H1 (cell line): ENCODE measurements around the gene SNX3. TPM values are rescaled to one million over a fixed set of nuclear protein-coding genes. Genes with fewer than 3 reads are reported as not detected.

Experiments used
- CTCF ChIA-PET: fragments of 300-600 bp; sonication (Branson Sonifier 250); formaldehyde crosslinking; loops from one replicate; lab custom pipeline; 2021; ENCODE audit not compliant: partially characterized antibody; lab: Charles Lee
- POLR2A ChIA-PET: fragments of 300-600 bp; sonication (Branson Sonifier 250); formaldehyde crosslinking; loops from one replicate; lab custom pipeline; 2021; ENCODE audit warnings: inconsistent platforms; ENCODE audit not compliant: partially characterized antibody; lab: Charles Lee
- DNase-seq, 2 experiments: peaks; one replicate each; pipeline versions ENCODE4 v3.0.0 to v3.0.0-alpha.2; 2010 to 2022; ENCODE audit warnings: low spot score in 2 of 2, low read depth in 1 of 2, mixed read lengths in 1 of 2
- FAIRE-seq: peaks from 2 replicates; lab custom pipeline; 2011; peaks lifted over from hg19 to GRCh38; lab: Jason Lieb, UNC
- H2AFZ ChIP-seq: 2 replicates; pipeline ENCODE4 v1.8.1; 2012; ENCODE audit warnings: low read length, inconsistent platforms
- H2AK5ac ChIP-seq: 2 replicates; pipeline ENCODE4 v1.6.1; 2013; ENCODE audit warnings: low read depth, low read length
- H2BK120ac ChIP-seq: replicated peaks from 2 replicates; pipeline ENCODE3; 2013; ENCODE audit warnings: low read depth, low read length, inconsistent platforms
- H2BK12ac ChIP-seq: 2 replicates; pipeline ENCODE4 v1.6.1; 2013; ENCODE audit warnings: low read depth, low read length
- H2BK15ac ChIP-seq: 2 replicates; pipeline ENCODE4 v1.6.1; 2013; ENCODE audit warnings: low read length
- H2BK20ac ChIP-seq: 2 replicates; pipeline ENCODE4 v1.6.1; 2013; ENCODE audit warnings: low read length
- H2BK5ac ChIP-seq: 2 replicates; pipeline ENCODE4 v1.6.1; 2013; ENCODE audit warnings: low read depth, low read length
- H3K14ac ChIP-seq: 2 replicates; pipeline ENCODE4 v1.6.1; 2013; ENCODE audit warnings: inconsistent platforms; ENCODE audit not compliant: insufficient read length
- H3K18ac ChIP-seq: 2 replicates; pipeline ENCODE4 v1.6.1; 2013; ENCODE audit warnings: low read length; ENCODE audit errors: extremely low read depth
- H3K23ac ChIP-seq: 2 replicates; pipeline ENCODE4 v1.6.1; 2013; ENCODE audit warnings: inconsistent platforms; ENCODE audit not compliant: insufficient read length
- H3K23me2 ChIP-seq: 2 replicates; pipeline ENCODE4 v1.6.1; 2013; ENCODE audit warnings: low read depth, low read length
- H3K27ac ChIP-seq: 2 replicates; pipeline ENCODE4 v1.6.1; 2011; ENCODE audit warnings: low read depth, low read length, inconsistent platforms
- H3K27me3 ChIP-seq, 4 experiments: replicated peaks in 1 of 4; 1 replicate in 1 of 4; 2 replicates in 3 of 4; pipeline versions ENCODE4 v1.6.1 to v1.8.1; 2011 to 2013; ENCODE audit warnings: low read length in 3 of 4, mild to moderate bottlenecking in 3 of 4, inconsistent platforms in 2 of 4, mixed read lengths in 2 of 4, moderate library complexity in 1 of 4; ENCODE audit not compliant: control insufficient read depth in 3 of 4, insufficient read depth in 3 of 4; ENCODE audit errors: extremely low read depth in 1 of 4
- H3K36me3 ChIP-seq, 4 experiments: 2 replicates each; pipeline versions ENCODE4 v1.6.1 to v1.8.1; 2011 to 2013; ENCODE audit warnings: mild to moderate bottlenecking in 4 of 4, low read length in 3 of 4, moderate library complexity in 2 of 4, control low read depth in 1 of 4, inconsistent platforms in 1 of 4; ENCODE audit not compliant: insufficient read depth in 4 of 4, control insufficient read depth in 2 of 4
- H3K4ac ChIP-seq: replicated peaks from 2 replicates; pipeline ENCODE3; 2013; ENCODE audit warnings: low read length, low read depth, mixed read lengths, inconsistent platforms; ENCODE audit not compliant: insufficient read length
- H3K4me1 ChIP-seq, 4 experiments: replicated peaks in 1 of 4; 1 replicate in 1 of 4; 2 replicates in 3 of 4; pipeline versions ENCODE4 v1.6.1 to v1.8.1; 2011 to 2013; ENCODE audit warnings: low read length in 3 of 4, inconsistent platforms in 2 of 4, mixed read lengths in 1 of 4; ENCODE audit not compliant: insufficient read depth in 4 of 4, control insufficient read depth in 3 of 4
- H3K4me2 ChIP-seq, 2 experiments: 2 replicates each; pipeline versions ENCODE4 v1.6.1 to v1.8.1; 2011 to 2013; ENCODE audit warnings: low read depth in 2 of 2, low read length in 2 of 2, control low read depth in 1 of 2, inconsistent platforms in 1 of 2, mild to moderate bottlenecking in 1 of 2; ENCODE audit not compliant: insufficient read depth in 1 of 2
- H3K4me3 ChIP-seq, 4 experiments: fragments of 200-600, 300-600 bp in 1 of 4; sonication (generic), shearing (Covaris generic), sonication (Bioruptor Twin) in 1 of 4; 2 replicates each; pipeline versions ENCODE4 v1.5.1 to v1.8.1; 2011 to 2016; ENCODE audit warnings: low read length in 4 of 4, low read depth in 3 of 4, control low read depth in 2 of 4, inconsistent platforms in 2 of 4, mild to moderate bottlenecking in 2 of 4, mixed read lengths in 1 of 4, moderate library complexity in 1 of 4; ENCODE audit not compliant: insufficient read depth in 2 of 4; ENCODE audit errors: extremely low read depth in 1 of 4
- H3K56ac ChIP-seq: replicated peaks from 2 replicates; pipeline ENCODE3; 2013; ENCODE audit warnings: low read depth, mild to moderate bottlenecking, mixed read lengths, low read length, inconsistent platforms; ENCODE audit not compliant: insufficient read length
- H3K79me1 ChIP-seq: 2 replicates; pipeline ENCODE4 v1.6.1; 2013; ENCODE audit warnings: low read depth, low read length, control low read depth
- H3K79me2 ChIP-seq, 2 experiments: 2 replicates each; pipeline versions ENCODE4 v1.6.1 to v1.8.1; 2012 to 2013; ENCODE audit warnings: low read length in 2 of 2, mild to moderate bottlenecking in 2 of 2, inconsistent platforms in 1 of 2; ENCODE audit not compliant: insufficient read depth in 2 of 2, control insufficient read depth in 1 of 2
- H3K9ac ChIP-seq, 4 experiments: replicated peaks in 1 of 4; 1 replicate in 1 of 4; 2 replicates in 3 of 4; pipeline versions ENCODE4 v1.6.1 to v1.8.1; 2011 to 2013; ENCODE audit warnings: low read depth in 3 of 4, low read length in 3 of 4, control low read depth in 2 of 4, mild to moderate bottlenecking in 2 of 4, moderate library complexity in 2 of 4, inconsistent platforms in 1 of 4; ENCODE audit errors: extremely low read depth in 1 of 4
- H3K9me3 ChIP-seq, 2 experiments: 2 replicates each; pipeline versions ENCODE4 v1.6.1 to v1.8.1; 2012 to 2013; ENCODE audit warnings: mild to moderate bottlenecking in 2 of 2, moderate library complexity in 2 of 2, control low read depth in 1 of 2, inconsistent platforms in 1 of 2, low read depth in 1 of 2, low read length in 1 of 2, mixed read lengths in 1 of 2; ENCODE audit not compliant: insufficient read depth in 2 of 2
- H4K20me1 ChIP-seq, 2 experiments: replicated peaks in 1 of 2; 2 replicates each; pipeline versions ENCODE3 to v1.8.1; 2011 to 2013; ENCODE audit warnings: inconsistent platforms in 2 of 2, low read length in 2 of 2, mild to moderate bottlenecking in 1 of 2; ENCODE audit not compliant: insufficient read depth in 2 of 2, control insufficient read depth in 1 of 2
- H4K5ac ChIP-seq: 2 replicates; pipeline ENCODE4 v1.6.1; 2013; ENCODE audit warnings: low read length, low read depth, mixed read lengths, inconsistent platforms; ENCODE audit not compliant: insufficient read length
- H4K8ac ChIP-seq: 2 replicates; pipeline ENCODE4 v1.8.0; 2013; ENCODE audit warnings: mild to moderate bottlenecking, moderate library complexity, low read length, inconsistent platforms; ENCODE audit not compliant: insufficient read depth; ENCODE audit errors: extremely low read depth
- H4K91ac ChIP-seq: replicated peaks from 2 replicates; pipeline ENCODE3; 2013; ENCODE audit warnings: low read length, mixed read lengths, inconsistent platforms; ENCODE audit not compliant: insufficient read length
- CBX8 ChIP-seq: fragments of 300-800, 300-1000 bp; sonication (generic); IDR thresholded peaks from 2 replicates; pipeline ENCODE4 v1.7.1; 2016; ENCODE audit warnings: low read depth, low read length, borderline replicate concordance
- FOSL1 ChIP-seq: IDR thresholded peaks from 2 replicates; pipeline ENCODE4 v1.6.1; 2011; ENCODE audit warnings: mild to moderate bottlenecking, low read depth, low read length, moderate library complexity; ENCODE audit not compliant: insufficient read depth
- GTF2F1 ChIP-seq: IDR thresholded peaks from 2 replicates; pipeline ENCODE4 v1.6.1; 2012; ENCODE audit warnings: low read depth, low read length, improper control_type of control experiment, borderline replicate concordance
- HDAC2 ChIP-seq, 2 experiments: fragments of 300-600 bp in 1 of 2; sonication (generic) in 1 of 2; IDR thresholded peaks; 2 replicates each; pipeline ENCODE4 v1.6.1; 2011 to 2012; ENCODE audit warnings: low read depth in 2 of 2, low read length in 2 of 2, mild to moderate bottlenecking in 2 of 2, moderate library complexity in 2 of 2, borderline replicate concordance in 1 of 2, inconsistent platforms in 1 of 2
- SP2 ChIP-seq: IDR thresholded peaks from 2 replicates; pipeline ENCODE4 v1.6.1; 2012; ENCODE audit warnings: mild to moderate bottlenecking, low read length, inconsistent platforms
- WGBS, 2 experiments: shearing (Covaris generic) in 1 of 2; methylation state at CpG; one replicate each; pipeline versions ENCODE4 v1.1.6 to v1.1.7; 2013 to 2015; ENCODE audit warnings: low lambda C conversion rate in 2 of 2, mixed read lengths in 2 of 2, inconsistent platforms in 1 of 2, low coverage in 1 of 2, missing lambda C conversion rate in 1 of 2; ENCODE audit not compliant: insufficient replicate concordance in 2 of 2, insufficient coverage in 1 of 2, insufficient read length in 1 of 2; ENCODE audit errors: extremely low coverage in 1 of 2, missing lambda C conversion rate in 1 of 2; 5-methylcytosine and 5-hydroxymethylcytosine counted together
- polyA plus RNA-seq, 7 experiments: library from polyadenylated mRNA; depleted of rRNA in 3 of 7; stranded (reverse) in 5 of 7; unstranded in 2 of 7; fragments of >200 nt in 5 of 7; fragments of 200-250 nt in 2 of 7; gene quantifications; 1 replicate in 5 of 7; 2 replicates in 1 of 7; 4 replicates in 1 of 7; pipeline versions ENCODE4 v1.2.1 to v1.2.3, GENCODE V29; 2011 to 2013; ENCODE audit warnings: missing spikeins in 2 of 7, mixed read lengths in 2 of 7
- total RNA-seq: library from RNA; stranded (reverse); fragmentation: NEBNext Ultra II Directional; extraction: Animal tissue kit (Norgen Biotek cat#: 25700); gene quantifications from 2 replicates; pipeline ENCODE4 v1.2.1, GENCODE V29; 2021

Gene SNX3
- total and polyA plus RNA-seq, 2 of the 8 experiments (the other 6 are each of a cell fraction or from before 2014, with no cell fraction given), result 72.5 to 150 TPM

DNA sequence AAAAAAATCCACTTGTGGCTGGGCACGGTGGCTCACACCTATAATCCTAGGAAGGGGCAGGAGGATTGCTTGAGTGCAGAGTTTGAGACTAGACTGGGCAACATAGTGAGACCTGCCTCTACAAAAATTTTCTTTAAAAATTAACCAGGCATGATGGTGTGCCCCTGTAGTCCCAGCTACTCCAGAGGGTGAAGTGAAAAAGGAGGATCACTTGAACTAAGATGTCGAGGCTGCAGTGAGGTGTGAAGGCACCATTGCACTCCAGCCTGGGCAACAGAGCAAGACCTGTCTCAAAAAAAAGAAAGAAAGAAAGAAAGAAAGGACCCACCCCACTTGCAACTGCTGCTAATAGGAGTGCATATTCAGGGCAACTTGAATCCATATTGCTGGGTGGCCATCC is 13.7 kb upstream of the SNX3 start:
- Histone ChIP-seq H3K56ac (no peak overlapping the region), H2BK5ac (no peak overlapping the region), H3K4me1 (no peaks in the 10 kb centered on the region; a peak in 1 of 7 replicates), H2AK5ac (no peak overlapping the region), H4K20me1 (no peaks in the 10 kb centered on the region), H2BK15ac (no peak overlapping the region), H3K23me2 (no peaks in the 10 kb centered on the region), H3K4me2 (no peak overlapping the region), H3K4ac (no peak overlapping the region), H3K23ac (no peak overlapping the region), H3K9ac (no peak overlapping the region), H3K18ac (no peak overlapping the region), H3K27me3 (no peaks in the 10 kb centered on the region), H3K79me1 (no peaks in the 10 kb centered on the region), H3K9me3 (peaks cover 0 to 3% of the 10 kb centered on the region in 2 experiments; a peak in 1 of 4 replicates), H4K91ac (no peak overlapping the region), H4K8ac (no peak overlapping the region), H3K79me2 (no peaks in the 10 kb centered on the region), H2BK12ac (no peak overlapping the region), H3K36me3 (no peaks in the 10 kb centered on the region), H2BK20ac (no peak overlapping the region), H2BK120ac (no peak overlapping the region), H3K27ac (no peak overlapping the region), H2AFZ (no peak overlapping the region), H4K5ac (no peak overlapping the region), H3K4me3 (no peak overlapping the region), H3K14ac (no peak overlapping the region)
- FAIRE-seq (no peak), DNase-seq (peak in 1 of 2 experiments; percentile 24)
- no peak for TF ChIP-seq CBX8
- TF ChIP-seq FOSL1, result no peak
- no peak for TF ChIP-seq HDAC2 (IDR thresholded peaks at IDR 0.05; ENCODE audit: borderline replicate concordance in 1 of 2, low read depth in 2 of 2, low read length in 2 of 2)
- no peak for TF ChIP-seq SP2
- TF ChIP-seq GTF2F1, result no peak
- 80% methylated on average over 2 of the region's 2 CpGs; no CpG with 5 or more reads in 1 of the 2 experiments for WGBS, 2 experiments
- ChIA-PET POLR2A (interaction anchor here (0.8 kb wide), 1 partner anchor 16 kb away, joined by 3 read pairs; no protein-coding TSS in a partner anchor), CTCF (interaction anchor here (1.0 to 1.1 kb wide), 2 partner anchors 15 to 21 kb away, joined by 3 to 4 read pairs; no protein-coding TSS in a partner anchor)
